Body of pancreas (tissue), 4 donors: ENCODE results near the gene MR1. TPM values are rescaled to one million over a fixed set of nuclear protein-coding genes. Genes with fewer than 3 reads are reported as not detected.
A peak's percentile ranks its signal among the peaks of the same experiment; 100 is the strongest.

Experiments
- ATAC-seq: fragments of 150-250 bp; one replicate; pipeline ENCODE4 v1.9.1; 2016
- DNase-seq, 4 donors: peaks; one replicate each; pipeline ENCODE4 v3.0.0-alpha.2; 2019
- H3K27ac ChIP-seq, 4 donors: fragments of 200-600 bp; sonication (generic); 1 replicate in 3 of 4; 2 replicates in 1 of 4; pipeline versions ENCODE4 v1.5.1 to v1.6.1; 2016 to 2019; ENCODE audit warnings: mild to moderate bottlenecking in 1 of 4, mixed read lengths in 1 of 4, moderate library complexity in 1 of 4
- H3K27me3 ChIP-seq, 2 donors: fragments of 200-600 bp; sonication (generic); one replicate each; pipeline ENCODE4 v1.6.0; 2016; ENCODE audit warnings: mild to moderate bottlenecking in 1 of 2
- H3K36me3 ChIP-seq, 2 donors: fragments of 200-600 bp; sonication (generic); replicated peaks in 1 of 2; 2 replicates each; pipeline ENCODE4 v1.5.1; 2016; ENCODE audit warnings: low read depth in 2 of 2; ENCODE audit not compliant: insufficient read depth in 1 of 2
- H3K4me1 ChIP-seq: fragments of 200-600 bp; sonication (generic); one replicate; pipeline ENCODE4 v1.6.0; 2016
- H3K4me3 ChIP-seq, 2 donors: fragments of 200-600 bp; sonication (generic); 1 replicate in 1 of 2; 2 replicates in 1 of 2; pipeline ENCODE4 v1.5.1; 2016 to 2019
- H3K9me3 ChIP-seq, 3 donors: fragments of 200-600 bp; sonication (generic); 1 replicate in 2 of 3; 2 replicates in 1 of 3; pipeline ENCODE4 v1.5.1; 2016
- POLR2A ChIP-seq, 3 donors: fragments of 450-650 bp; IDR thresholded peaks; one replicate each; pipeline ENCODE4 v1.6.1; 2016; ENCODE audit warnings: antibody characterized with exemption in 3 of 3, mild to moderate bottlenecking in 2 of 3
- WGBS, 2 donors: methylation state at CpG; one replicate each; pipeline ENCODE4 v1.1.5; 2017; 5-methylcytosine and 5-hydroxymethylcytosine counted together
- intact Hi-C: fragments of 100-400 bp; cut with DNase I; formaldehyde crosslinking; loops from one replicate; pipeline ENCODE4 v1.15.1; 2023
- total RNA-seq, 2 donors: library from RNA; depleted of rRNA; stranded (reverse); fragments of >200 nt; gene quantifications; one replicate each; pipeline ENCODE4 v1.1.0, GENCODE V29; 2016
- TF ChIP-seq, protein P1 (sequence below), 7 experiments: fragments of 450-650 bp in 4 of 7; fragments of 200-600 bp in 3 of 7; sonication (generic) in 3 of 7; IDR thresholded peaks; one replicate each; pipeline ENCODE4 v1.5.1; 2016 to 2019; ENCODE audit warnings: antibody characterized with exemption in 7 of 7

MR1 gene
- total RNA-seq, 2 donors from 2014 or later: 2.3 to 4.9 TPM

DNA sequence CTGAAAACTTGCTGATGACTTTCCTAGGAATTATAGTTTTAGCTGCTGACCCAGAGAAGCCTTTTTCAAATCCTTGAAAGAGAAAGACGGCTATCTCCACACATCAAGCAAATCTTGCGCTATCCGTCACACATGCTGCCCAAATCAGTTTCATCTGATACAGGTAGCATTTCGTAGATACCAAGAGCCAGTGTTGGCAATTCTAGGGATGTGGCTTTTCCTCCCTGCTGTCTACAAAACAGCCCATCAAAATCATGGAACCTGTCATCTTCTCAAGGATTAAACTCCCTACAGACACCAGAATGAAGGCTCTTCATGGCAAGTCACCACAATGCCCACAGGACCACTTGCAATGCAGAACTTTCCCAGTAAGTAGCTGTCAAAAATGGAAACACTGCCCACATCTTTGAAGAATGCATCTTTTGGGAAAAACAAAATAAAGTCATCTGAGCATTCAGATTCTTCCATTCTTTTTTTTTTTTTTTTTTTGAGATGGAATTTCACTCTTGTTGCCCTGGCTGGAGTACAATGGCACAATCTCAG, 21.5 kb upstream of the MR1 start:
- Histone ChIP-seq H3K4me1 (peaks cover 13% of the 10 kb centered on the region), H3K27ac (no peak overlapping the region), H3K4me3 (no peak overlapping the region), H3K27me3 (no peaks in the 10 kb centered on the region), H3K9me3 (no peaks in the 10 kb centered on the region), H3K36me3 (no peaks in the 10 kb centered on the region)
- TF ChIP-seq, protein P1, sequence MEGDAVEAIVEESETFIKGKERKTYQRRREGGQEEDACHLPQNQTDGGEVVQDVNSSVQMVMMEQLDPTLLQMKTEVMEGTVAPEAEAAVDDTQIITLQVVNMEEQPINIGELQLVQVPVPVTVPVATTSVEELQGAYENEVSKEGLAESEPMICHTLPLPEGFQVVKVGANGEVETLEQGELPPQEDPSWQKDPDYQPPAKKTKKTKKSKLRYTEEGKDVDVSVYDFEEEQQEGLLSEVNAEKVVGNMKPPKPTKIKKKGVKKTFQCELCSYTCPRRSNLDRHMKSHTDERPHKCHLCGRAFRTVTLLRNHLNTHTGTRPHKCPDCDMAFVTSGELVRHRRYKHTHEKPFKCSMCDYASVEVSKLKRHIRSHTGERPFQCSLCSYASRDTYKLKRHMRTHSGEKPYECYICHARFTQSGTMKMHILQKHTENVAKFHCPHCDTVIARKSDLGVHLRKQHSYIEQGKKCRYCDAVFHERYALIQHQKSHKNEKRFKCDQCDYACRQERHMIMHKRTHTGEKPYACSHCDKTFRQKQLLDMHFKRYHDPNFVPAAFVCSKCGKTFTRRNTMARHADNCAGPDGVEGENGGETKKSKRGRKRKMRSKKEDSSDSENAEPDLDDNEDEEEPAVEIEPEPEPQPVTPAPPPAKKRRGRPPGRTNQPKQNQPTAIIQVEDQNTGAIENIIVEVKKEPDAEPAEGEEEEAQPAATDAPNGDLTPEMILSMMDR (IDR thresholded peaks at IDR 0.05): no peak
- no peak for TF ChIP-seq POLR2A (IDR thresholded peaks at IDR 0.05)
- no peak for DNase-seq
- no peak for ATAC-seq
- WGBS, 2 donors: 88 to 94% methylated on average over 4 of the region's 4 CpGs
- intact Hi-C loops: no loop called here

DNA sequence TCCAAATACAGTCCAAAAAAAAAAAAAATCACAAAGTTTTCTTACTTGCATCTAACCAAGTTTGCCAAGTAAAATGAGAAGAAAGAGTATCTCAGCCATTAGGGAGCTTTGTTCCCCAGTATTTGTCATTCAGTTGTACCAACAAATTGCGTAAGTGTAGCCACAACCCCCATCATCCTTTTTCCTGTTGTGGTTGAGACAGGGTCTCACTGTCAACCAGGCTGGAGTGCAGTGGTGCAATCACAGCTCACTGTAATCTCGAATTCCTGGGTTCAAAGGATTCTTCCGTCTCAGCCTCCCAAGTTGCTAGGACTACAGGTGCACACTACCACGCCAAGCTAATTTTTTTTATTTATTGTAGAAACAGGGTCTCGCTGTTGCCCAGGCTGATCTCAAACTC, 20.6 kb upstream of the MR1 start:
- Histone ChIP-seq H3K36me3 (no peaks in the 10 kb centered on the region), H3K27me3 (no peaks in the 10 kb centered on the region), H3K27ac (no peak overlapping the region), H3K9me3 (no peaks in the 10 kb centered on the region), H3K4me1 (peaks cover 13% of the 10 kb centered on the region), H3K4me3 (no peak overlapping the region)
- ATAC-seq: no peak
- DNase-seq: peak in 1 of 4 donors; percentile 64
- WGBS, 2 donors: 46 to 98% methylated on average over 5 of the region's 5 CpGs
- TF ChIP-seq, protein P1 (IDR thresholded peaks at IDR 0.05): no peak
- TF ChIP-seq POLR2A (IDR thresholded peaks at IDR 0.05): no peak
- intact Hi-C loops: no loop called here

DNA sequence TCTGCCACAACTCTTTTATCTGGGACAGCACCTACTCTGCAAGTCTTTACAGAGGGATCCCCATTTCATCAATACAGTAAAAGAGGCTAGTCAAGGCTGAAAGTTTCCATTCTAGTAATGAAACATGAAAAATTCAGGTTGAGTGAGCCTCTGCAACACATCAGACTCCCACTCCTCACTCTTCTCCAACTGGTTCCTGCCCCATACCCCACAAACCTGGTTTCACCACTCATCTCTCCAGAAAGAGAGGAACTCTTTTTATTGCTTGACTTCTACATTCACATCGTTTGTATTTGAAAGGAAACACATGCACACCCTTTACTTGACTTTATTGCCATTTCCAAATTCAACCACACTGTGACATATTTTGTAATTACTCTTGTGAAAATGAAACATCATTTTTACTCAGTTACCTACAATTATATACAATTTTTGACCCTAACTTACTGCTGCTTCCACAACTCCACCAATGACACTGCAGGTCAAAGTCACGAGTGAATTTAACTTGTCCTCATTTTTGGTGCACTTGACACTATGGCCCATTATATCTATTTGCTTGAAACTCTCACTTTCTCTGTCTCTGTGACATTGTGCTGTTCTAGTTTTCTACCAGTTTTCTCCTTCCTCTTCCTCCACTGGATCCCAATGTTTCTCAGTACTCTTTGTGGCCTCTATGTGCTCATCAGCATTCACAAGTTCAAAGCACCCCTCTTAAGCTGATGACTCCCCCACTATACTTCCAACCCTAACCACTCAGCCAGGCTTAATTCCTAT, 19.1 kb upstream of the MR1 start:
- Histone ChIP-seq H3K27ac (peak overlapping the region in 1 of 4 donors; percentile 1), H3K9me3 (no peaks in the 10 kb centered on the region), H3K4me3 (no peak overlapping the region), H3K36me3 (no peaks in the 10 kb centered on the region), H3K27me3 (no peaks in the 10 kb centered on the region), H3K4me1 (peaks cover 13% of the 10 kb centered on the region)
- 62 to 94% methylated on average over 2 of the region's 2 CpGs for WGBS, 2 donors
- ATAC-seq (no peak), DNase-seq (no peak)
- TF ChIP-seq, protein P1 (IDR thresholded peaks at IDR 0.05): no peak
- no peak for TF ChIP-seq POLR2A (IDR thresholded peaks at IDR 0.05)
- intact Hi-C loops: no loop called here

DNA sequence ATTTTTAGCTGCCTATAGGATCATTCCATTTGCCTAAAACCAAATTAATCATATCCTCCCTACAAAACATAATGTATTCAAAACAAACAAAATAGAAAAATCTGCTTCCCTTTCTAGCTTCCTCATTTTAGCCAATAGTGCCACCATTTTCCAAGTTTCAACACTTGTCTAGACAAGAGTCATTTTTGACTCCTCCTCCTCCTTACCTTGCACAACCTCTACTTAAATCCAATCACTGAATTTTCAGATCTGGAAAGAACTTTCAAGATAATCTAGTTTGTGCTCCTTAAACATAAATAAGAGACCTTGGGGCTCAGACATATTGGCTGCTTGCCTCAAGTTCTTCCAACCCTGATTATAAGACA, 18.6 kb upstream of the MR1 start:
- ATAC-seq: no peak
- intact Hi-C loops: no loop called here
- TF ChIP-seq, protein P1 (IDR thresholded peaks at IDR 0.05): no peak
- TF ChIP-seq POLR2A (IDR thresholded peaks at IDR 0.05): no peak
- no peak for DNase-seq
- H3K27me3 ChIP-seq: no peaks in the 10 kb centered on the region
- H3K27ac ChIP-seq: peak overlapping the region in 1 of 4 donors; percentile 45
- no peaks in the 10 kb centered on the region for H3K9me3 ChIP-seq
- no peak overlapping the region for H3K4me3 ChIP-seq
- no peaks in the 10 kb centered on the region for H3K36me3 ChIP-seq
- peaks cover 13% of the 10 kb centered on the region for H3K4me1 ChIP-seq

DNA sequence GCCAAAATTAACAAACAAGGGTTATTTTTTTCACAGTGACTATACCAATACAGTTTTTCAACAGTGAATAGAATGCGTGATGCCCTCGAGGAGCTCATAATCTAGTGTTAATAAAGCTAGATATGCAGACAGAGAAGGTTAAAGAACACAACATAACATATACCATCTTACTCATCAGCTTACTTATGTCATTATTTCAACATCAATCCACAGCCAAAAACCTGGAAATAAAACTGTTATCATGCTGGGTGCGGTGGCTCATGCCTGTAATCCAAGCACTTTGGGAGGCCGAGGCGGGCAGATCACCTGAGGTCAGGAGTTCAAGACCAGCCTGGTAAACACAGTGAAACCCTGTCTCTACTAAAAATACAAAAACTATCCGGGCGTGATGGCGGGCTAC, 17.2 kb upstream of the MR1 start:
- H3K4me1 ChIP-seq: peaks cover 25% of the 10 kb centered on the region
- 91 to 94% methylated on average over 8 of the region's 8 CpGs for WGBS, 2 donors
- no peak for ATAC-seq

More for the DNA sequence above, 17.2 kb upstream of the MR1 start:
- Histone ChIP-seq H3K9me3 (no peaks in the 10 kb centered on the region), H3K36me3 (no peaks in the 10 kb centered on the region), H3K27ac (no peak overlapping the region), H3K27me3 (no peaks in the 10 kb centered on the region), H3K4me3 (no peak overlapping the region)
- no peak for TF ChIP-seq POLR2A (IDR thresholded peaks at IDR 0.05)
- TF ChIP-seq, protein P1 (IDR thresholded peaks at IDR 0.05): no peak
- intact Hi-C loops: no loop called here
- DNase-seq: no peak
